Suprapubic skin (tissue), 3 donors: Measurements from ENCODE around the gene LELP1.
"Not testable (repeated sequence)": the region's sequence is repeated elsewhere in the genome, so short reads cannot be mapped to it uniquely, and the experiment has no call there.

Experiments used
- POLR2A ChIP-seq, 2 donors: fragments of 450-650 bp; IDR thresholded peaks; one replicate each; pipeline ENCODE4 v1.6.1; 2017; ENCODE audit warnings: antibody characterized with exemption in 2 of 2, mild to moderate bottlenecking in 2 of 2, moderate library complexity in 2 of 2
- TF ChIP-seq, protein P1 (sequence below), 2 donors: fragments of 200-600 bp in 1 of 2; fragments of 450-650 bp in 1 of 2; sonication (generic) in 1 of 2; IDR thresholded peaks; one replicate each; pipeline ENCODE4 v1.5.1; 2016 to 2019; ENCODE audit warnings: antibody characterized with exemption in 2 of 2, mild to moderate bottlenecking in 1 of 2, moderate library complexity in 1 of 2

DNA sequence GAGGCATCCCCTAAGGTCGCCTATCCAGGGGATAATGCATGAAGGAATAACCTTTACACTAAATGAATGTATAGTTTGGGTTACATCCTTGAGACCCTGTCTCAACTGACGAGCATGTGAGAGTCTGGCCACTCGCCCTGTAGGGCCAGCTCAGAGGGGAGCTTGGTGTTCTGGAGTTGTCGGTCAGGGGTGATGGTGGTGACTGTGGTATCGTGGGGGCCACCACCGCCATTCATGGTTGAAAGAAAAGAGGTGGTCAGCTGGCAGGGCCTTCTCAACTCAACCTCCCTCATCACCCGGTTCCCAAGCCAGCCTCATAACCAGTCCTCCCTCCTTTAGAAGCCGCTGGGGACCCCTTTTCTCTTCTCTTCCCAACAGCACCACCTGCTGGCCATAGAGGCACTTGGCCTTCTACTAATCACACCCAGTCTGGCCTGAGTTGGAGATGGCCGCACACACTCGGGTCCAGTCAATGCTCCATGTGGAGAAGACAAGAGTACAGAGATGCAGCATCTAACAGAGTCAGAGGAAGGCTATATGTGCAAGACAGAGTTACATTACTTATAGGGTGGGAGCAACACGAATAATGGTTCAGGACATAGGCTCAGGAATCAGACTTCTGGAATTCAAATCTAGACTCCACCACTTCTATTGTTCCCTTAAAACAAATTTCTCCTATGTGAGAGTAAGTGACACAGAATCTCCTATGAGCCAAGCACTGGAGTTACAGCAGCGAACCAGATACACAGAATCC lies 26.0 kb downstream of the LELP1 start:
- TF ChIP-seq, protein P1, sequence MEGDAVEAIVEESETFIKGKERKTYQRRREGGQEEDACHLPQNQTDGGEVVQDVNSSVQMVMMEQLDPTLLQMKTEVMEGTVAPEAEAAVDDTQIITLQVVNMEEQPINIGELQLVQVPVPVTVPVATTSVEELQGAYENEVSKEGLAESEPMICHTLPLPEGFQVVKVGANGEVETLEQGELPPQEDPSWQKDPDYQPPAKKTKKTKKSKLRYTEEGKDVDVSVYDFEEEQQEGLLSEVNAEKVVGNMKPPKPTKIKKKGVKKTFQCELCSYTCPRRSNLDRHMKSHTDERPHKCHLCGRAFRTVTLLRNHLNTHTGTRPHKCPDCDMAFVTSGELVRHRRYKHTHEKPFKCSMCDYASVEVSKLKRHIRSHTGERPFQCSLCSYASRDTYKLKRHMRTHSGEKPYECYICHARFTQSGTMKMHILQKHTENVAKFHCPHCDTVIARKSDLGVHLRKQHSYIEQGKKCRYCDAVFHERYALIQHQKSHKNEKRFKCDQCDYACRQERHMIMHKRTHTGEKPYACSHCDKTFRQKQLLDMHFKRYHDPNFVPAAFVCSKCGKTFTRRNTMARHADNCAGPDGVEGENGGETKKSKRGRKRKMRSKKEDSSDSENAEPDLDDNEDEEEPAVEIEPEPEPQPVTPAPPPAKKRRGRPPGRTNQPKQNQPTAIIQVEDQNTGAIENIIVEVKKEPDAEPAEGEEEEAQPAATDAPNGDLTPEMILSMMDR (IDR thresholded peaks at IDR 0.05): not testable (repeated sequence)
- TF ChIP-seq POLR2A (IDR thresholded peaks at IDR 0.05): not testable (repeated sequence)
